IMR-90 (cell line): Measurements from ENCODE around the gene CASZ1. TPM values are rescaled to one million over a fixed set of nuclear protein-coding genes. Genes with fewer than 3 reads are reported as not detected.

Experiments used
- ATAC-seq: fragments of 200-7000 bp; cut with Tn5 transposase; 2 replicates; pipeline ENCODE4 v1.9.1; 2020; ENCODE audit warnings: low read depth, mild to moderate bottlenecking, moderate library complexity
- BruUV-seq: library from RNA; stranded (reverse); fragments of 400-500 nt; replicated peaks from 2 replicates; lab custom pipeline; 2021; lab: Mats Ljungman, UMichigan
- CTCF ChIA-PET: fragments of 300-600 bp; formaldehyde crosslinking; extraction: SDS; loops from one replicate; lab custom pipeline; 2021; ENCODE audit warnings: antibody characterized with exemption; lab: Yijun Ruan, JAX
- POLR2A ChIA-PET: fragments of 300-600 bp; sonication (Branson Sonifier 250); formaldehyde crosslinking; loops from one replicate; lab custom pipeline; 2022; ENCODE audit warnings: antibody characterized with exemption; ENCODE audit not compliant: unreplicated experiment; lab: Charles Lee
- DNase-seq: peaks from one replicate; pipeline ENCODE4 v3.0.0; 2013
- H2AFZ ChIP-seq: replicated peaks from 2 replicates; pipeline ENCODE3; 2013; ENCODE audit warnings: low read length, mild to moderate bottlenecking; ENCODE audit not compliant: poor library complexity
- H2AK5ac ChIP-seq: 2 replicates; pipeline ENCODE4 v1.6.1; 2013; ENCODE audit warnings: low read depth, low read length, inconsistent platforms
- H2AK9ac ChIP-seq: replicated peaks from 2 replicates; pipeline ENCODE3; 2013; ENCODE audit warnings: mild to moderate bottlenecking, low read depth, low read length, moderate library complexity; ENCODE audit not compliant: poor library complexity
- H2BK120ac ChIP-seq: 2 replicates; pipeline ENCODE4 v1.6.1; 2013; ENCODE audit warnings: low read depth, low read length, inconsistent platforms
- H2BK15ac ChIP-seq: 3 replicates; pipeline ENCODE4 v1.6.1; 2013; ENCODE audit warnings: low read depth, low read length, inconsistent platforms
- H2BK20ac ChIP-seq: 2 replicates; pipeline ENCODE4 v1.6.1; 2013; ENCODE audit warnings: low read depth, mild to moderate bottlenecking, inconsistent platforms, low read length, moderate library complexity
- H2BK5ac ChIP-seq: 2 replicates; pipeline ENCODE4 v1.6.1; 2013; ENCODE audit warnings: mild to moderate bottlenecking, low read depth, low read length, inconsistent platforms; ENCODE audit not compliant: poor library complexity, severe bottlenecking
- H3K14ac ChIP-seq: replicated peaks from 2 replicates; pipeline ENCODE4 v1.6.1; 2013; ENCODE audit warnings: low read depth, low read length, inconsistent platforms
- H3K18ac ChIP-seq: 2 replicates; pipeline ENCODE4 v1.6.1; 2013; ENCODE audit warnings: low read depth, low read length, control low read depth
- H3K23ac ChIP-seq: 2 replicates; pipeline ENCODE4 v1.6.1; 2013; ENCODE audit warnings: low read depth, low read length, inconsistent platforms
- H3K27ac ChIP-seq: 2 replicates; pipeline ENCODE4 v1.5.1; 2013; ENCODE audit warnings: mild to moderate bottlenecking, control low read depth, low read length; ENCODE audit not compliant: insufficient read depth
- H3K27me3 ChIP-seq: 2 replicates; pipeline ENCODE4 v1.6.1; 2013; ENCODE audit warnings: low read length; ENCODE audit not compliant: control insufficient read depth, insufficient read depth
- H3K36me3 ChIP-seq: 2 replicates; pipeline ENCODE4 v1.6.1; 2013; ENCODE audit warnings: low read length, mixed read lengths; ENCODE audit not compliant: control insufficient read depth, insufficient read depth
- H3K4ac ChIP-seq: 2 replicates; pipeline ENCODE4 v1.6.1; 2013; ENCODE audit warnings: low read depth, low read length, inconsistent platforms
- H3K4me1 ChIP-seq: 2 replicates; pipeline ENCODE4 v1.6.1; 2013; ENCODE audit warnings: low read length, mixed read lengths; ENCODE audit not compliant: control insufficient read depth, insufficient read depth
- H3K4me2 ChIP-seq: 2 replicates; pipeline ENCODE4 v1.6.1; 2013; ENCODE audit warnings: low read depth, mild to moderate bottlenecking, control low read depth, low read length, moderate library complexity
- H3K4me3 ChIP-seq: 2 replicates; pipeline ENCODE4 v1.5.1; 2013; ENCODE audit warnings: low read depth, mild to moderate bottlenecking, control low read depth, low read length, moderate library complexity; ENCODE audit not compliant: insufficient read depth
- H3K56ac ChIP-seq: 2 replicates; pipeline ENCODE4 v1.6.1; 2013; ENCODE audit warnings: low read length, inconsistent platforms; ENCODE audit not compliant: insufficient read depth; ENCODE audit errors: extremely low read depth
- H3K79me1 ChIP-seq, 2 experiments: 2 replicates each; pipeline ENCODE4 v1.6.1; 2013; ENCODE audit warnings: low read length in 2 of 2, inconsistent platforms in 1 of 2, low read depth in 1 of 2
- H3K9ac ChIP-seq: 2 replicates; pipeline ENCODE4 v1.6.1; 2013; ENCODE audit warnings: low read depth, low read length, control low read depth
- H3K9me1 ChIP-seq: 2 replicates; pipeline ENCODE4 v1.6.1; 2013; ENCODE audit warnings: low read length, inconsistent platforms; ENCODE audit not compliant: insufficient read depth
- H3K9me3 ChIP-seq: 2 replicates; pipeline ENCODE4 v1.6.1; 2013; ENCODE audit warnings: low read length; ENCODE audit not compliant: control insufficient read depth, insufficient read depth
- H4K20me1 ChIP-seq: 2 replicates; pipeline ENCODE4 v1.6.1; 2013; ENCODE audit warnings: low read length, inconsistent platforms; ENCODE audit not compliant: insufficient read depth
- H4K5ac ChIP-seq: 2 replicates; pipeline ENCODE4 v1.6.1; 2013; ENCODE audit warnings: mild to moderate bottlenecking, low read depth, low read length, control low read depth
- H4K8ac ChIP-seq, 2 experiments: 2 replicates each; pipeline ENCODE4 v1.6.1; 2013; ENCODE audit warnings: low read depth in 2 of 2, low read length in 2 of 2, control low read depth in 1 of 2, inconsistent platforms in 1 of 2
- H4K91ac ChIP-seq: 2 replicates; pipeline ENCODE4 v1.6.1; 2013; ENCODE audit warnings: low read depth, low read length, inconsistent platforms; ENCODE audit not compliant: insufficient read depth
- BHLHE40 ChIP-seq: fragments of 150-350 bp; IDR thresholded peaks from 2 replicates; pipeline ENCODE4 v1.6.1; 2016; ENCODE audit warnings: mild to moderate bottlenecking, low read depth, low read length
- CEBPB ChIP-seq: IDR thresholded peaks from 2 replicates; pipeline ENCODE4 v1.6.1; 2012; ENCODE audit warnings: low read depth, low read length, improper control_type of control experiment
- CHD1 ChIP-seq: IDR thresholded peaks from 2 replicates; pipeline ENCODE4 v1.6.1; 2012; ENCODE audit warnings: low read depth, low read length, improper control_type of control experiment
- CTCF ChIP-seq: conservative IDR thresholded peaks from 2 replicates; pipeline ENCODE4 v1.5.1; 2012; ENCODE audit warnings: mild to moderate bottlenecking, low read depth, low read length, improper control_type of control experiment
- ELK1 ChIP-seq: fragments of 150-350 bp; IDR thresholded peaks from 2 replicates; pipeline ENCODE4 v1.6.1; 2016; ENCODE audit warnings: low read depth, mild to moderate bottlenecking, low read length, moderate library complexity, borderline replicate concordance
- FOS ChIP-seq: fragments of 150-350 bp; IDR thresholded peaks from 2 replicates; pipeline ENCODE4 v1.6.1; 2016; ENCODE audit warnings: low read depth, low read length
- MAFK ChIP-seq: IDR thresholded peaks from 2 replicates; pipeline ENCODE4 v1.6.1; 2012; ENCODE audit warnings: low read depth, low read length, improper control_type of control experiment
- MAZ ChIP-seq: IDR thresholded peaks from 2 replicates; pipeline ENCODE4 v1.6.1; 2012; ENCODE audit warnings: low read depth, mild to moderate bottlenecking, low read length, improper control_type of control experiment, moderate library complexity, borderline replicate concordance
- MXI1 ChIP-seq: IDR thresholded peaks from 2 replicates; pipeline ENCODE4 v1.6.1; 2012; ENCODE audit warnings: low read depth, mild to moderate bottlenecking, low read length, moderate library complexity, borderline replicate concordance
- NFE2L2 ChIP-seq: fragments of 150-350 bp; IDR thresholded peaks from 2 replicates; pipeline ENCODE4 v1.6.1; 2016; ENCODE audit warnings: low read depth, mild to moderate bottlenecking, low read length
- POLR2A ChIP-seq: IDR thresholded peaks from 2 replicates; pipeline ENCODE4 v1.6.1; 2012; ENCODE audit warnings: mild to moderate bottlenecking, low read depth, low read length
- RAD21 ChIP-seq: IDR thresholded peaks from 2 replicates; pipeline ENCODE4 v1.6.1; 2012; ENCODE audit warnings: low read length, improper control_type of control experiment
- RFX5 ChIP-seq: IDR thresholded peaks from 2 replicates; pipeline ENCODE4 v1.8.0; 2012; ENCODE audit warnings: low read depth, mild to moderate bottlenecking, low read length, moderate library complexity
- SMC3 ChIP-seq: fragments of 150-350 bp; IDR thresholded peaks from 2 replicates; pipeline ENCODE4 v1.6.1; 2016; ENCODE audit warnings: low read depth, mild to moderate bottlenecking, antibody characterized with exemption, low read length, moderate library complexity
- USF2 ChIP-seq: fragments of 150-350 bp; IDR thresholded peaks from 2 replicates; pipeline ENCODE4 v1.6.1; 2017; ENCODE audit warnings: mild to moderate bottlenecking, antibody characterized with exemption, low read length, low read depth
- WGBS, 2 experiments: methylation state at CpG; one replicate each; pipeline versions ENCODE4 v1.1.5 to v1.1.7; 2013; ENCODE audit warnings: missing lambda C conversion rate in 2 of 2; ENCODE audit not compliant: insufficient read length in 1 of 2; ENCODE audit errors: extremely low coverage in 2 of 2; 5-methylcytosine and 5-hydroxymethylcytosine counted together
- dilution Hi-C: fragments of 300-500 bp; cut with HindIII; formaldehyde crosslinking; loops from one replicate; pipeline ENCODE4 v1.14.3; 2018; ENCODE audit warnings: low sequenced_read_pairs; ENCODE audit not compliant: unreplicated experiment
- in situ Hi-C: fragments of 300-500 bp; cut with MboI; formaldehyde crosslinking; loops from 3 replicates; pipeline ENCODE4 v1.14.3; 2019; ENCODE audit warnings: low sequenced_read_pairs, inconsistent platforms, mixed read lengths
- intact Hi-C: fragments of 100-400 bp; cut with micrococcal nuclease; formaldehyde crosslinking; loops from 2 replicates; pipeline ENCODE4 v1.10.0; 2022
- polyA plus RNA-seq, 3 experiments: library from polyadenylated mRNA; depleted of rRNA; stranded (reverse); fragments of >200 nt; gene quantifications; 2 replicates each; pipeline ENCODE4 v1.2.3, GENCODE V29; 2012; ENCODE audit warnings: low replicate concordance in 1 of 3
- total RNA-seq: library from RNA; depleted of rRNA; stranded (reverse); fragments of >200 nt; gene quantifications from 2 replicates; pipeline ENCODE4 v1.2.3, GENCODE V29; 2012

The CASZ1 gene
- total and polyA plus RNA-seq, 2 of the 4 experiments (the other 2 are of a cell fraction), result 0.18 to 0.24 TPM

GRCh38 chr1:10639775-10640578, 156.5 kb downstream of the CASZ1 start:
- Histone ChIP-seq H2BK20ac (no peak overlapping the region), H2AFZ (no peak overlapping the region), H2AK5ac (no peak overlapping the region), H3K4ac (no peak overlapping the region), H3K36me3 (no peaks in the 10 kb centered on the region), H3K14ac (no peak overlapping the region), H2BK120ac (no peak overlapping the region), H3K9ac (no peak overlapping the region), H4K8ac (no peak overlapping the region), H3K9me3 (peaks cover 3% of the 10 kb centered on the region; the same call in 1 of the 2 replicates), H3K4me3 (no peak overlapping the region), H3K56ac (no peak overlapping the region), H2BK15ac (no peak overlapping the region), H3K23ac (no peak overlapping the region), H4K5ac (no peak overlapping the region), H3K4me1 (peaks cover 4% of the 10 kb centered on the region), H3K79me1 (no peaks in the 10 kb centered on the region), H3K27me3 (peaks cover 8% of the 10 kb centered on the region; the same call in 1 of the 2 replicates), H4K20me1 (no peaks in the 10 kb centered on the region), H2AK9ac (peak overlapping the region; percentile 44), H2BK5ac (no peak overlapping the region), H4K91ac (no peak overlapping the region), H3K4me2 (no peak overlapping the region), H3K9me1 (no peaks in the 10 kb centered on the region), H3K18ac (no peak overlapping the region), H3K27ac (no peak overlapping the region)
- WGBS, 2 experiments, result 87% methylated on average over 23 of the region's 45 CpGs; no CpG with 5 or more reads in 1 of the 2 experiments
- POLR2A ChIA-PET, result no interaction called here
- no TSS peak for BruUV-seq
- ATAC-seq (no peak), DNase-seq (no peak)
- CTCF ChIA-PET, result no interaction called here
- dilution Hi-C loops (no loop called here), in situ Hi-C loops (no loop called here), intact Hi-C loops (no loop called here)
- TF ChIP-seq MAZ, result no peak
- TF ChIP-seq RAD21, result no peak
- no peak for TF ChIP-seq FOS
- TF ChIP-seq CTCF, result no peak
- no peak for TF ChIP-seq BHLHE40
- TF ChIP-seq RFX5, result no peak
- TF ChIP-seq NFE2L2, result no peak
- no peak for TF ChIP-seq CEBPB
- TF ChIP-seq ELK1, result no peak
- no peak for TF ChIP-seq POLR2A
- no peak for TF ChIP-seq MAFK
- no peak for TF ChIP-seq USF2
- no peak for TF ChIP-seq CHD1
- TF ChIP-seq MXI1, result no peak
- no peak for TF ChIP-seq SMC3
